Esophagus squamous epithelium (tissue), 4 donors: ENCODE results near the gene SSTR3.

Experiments used
- CTCF ChIP-seq, 6 experiments: fragments of 450-650 bp in 4 of 6; fragments of 200-600 bp in 2 of 6; sonication (generic) in 2 of 6; IDR thresholded peaks; one replicate each; pipeline ENCODE4 v1.5.1; 2016 to 2019; ENCODE audit warnings: antibody characterized with exemption in 6 of 6, mild to moderate bottlenecking in 4 of 6, moderate library complexity in 4 of 6
- POLR2A ChIP-seq, 4 donors: fragments of 450-650 bp; IDR thresholded peaks; one replicate each; pipeline ENCODE4 v1.6.1; 2017; ENCODE audit warnings: antibody characterized with exemption in 4 of 4, mild to moderate bottlenecking in 4 of 4, moderate library complexity in 3 of 4

- no peak for TF ChIP-seq CTCF (IDR thresholded peaks at IDR 0.05)
- no peak for TF ChIP-seq POLR2A (IDR thresholded peaks at IDR 0.05)
These were observed 39.7 kb downstream of the SSTR3 start for GRCh38 chr22:37172266-37173245.
